HepG2 (cell line): Measurements from ENCODE around the gene NAALADL1. TPM values are rescaled to one million over a fixed set of nuclear protein-coding genes. Genes with fewer than 3 reads are reported as not detected.

Experiments used
- BRCA1 ChIP-seq: sonication (generic); formaldehyde crosslinking; IDR thresholded peaks from 2 replicates; pipeline ENCODE4 v1.4.0; 2020; ENCODE audit warnings: missing genetic modification reagents
- DR1 ChIP-seq: sonication (generic); formaldehyde crosslinking; IDR thresholded peaks from 2 replicates; pipeline ENCODE4 v1.8.0; 2021; ENCODE audit warnings: mild to moderate bottlenecking, missing genetic modification reagents, inconsistent platforms
- DZIP1 ChIP-seq: sonication (generic); formaldehyde crosslinking; IDR thresholded peaks from 2 replicates; pipeline ENCODE4 v1.5.0; 2020; ENCODE audit warnings: mild to moderate bottlenecking, missing genetic modification reagents
- HDAC1 ChIP-seq: sonication (generic); formaldehyde crosslinking; IDR thresholded peaks from 2 replicates; pipeline ENCODE4 v1.5.1; 2020; ENCODE audit warnings: mild to moderate bottlenecking, missing genetic modification reagents
- NONO ChIP-seq, 2 experiments: fragments of 450-650 bp in 1 of 2; sonication (generic) in 1 of 2; formaldehyde crosslinking in 1 of 2; IDR thresholded peaks in 1 of 2; conservative IDR thresholded peaks in 1 of 2; 2 replicates each; pipeline versions ENCODE4 v1.6.1 to v1.8.0; 2017 to 2022; ENCODE audit warnings: mild to moderate bottlenecking in 1 of 2, missing genetic modification reagents in 1 of 2, moderate library complexity in 1 of 2
- POLR2A ChIP-seq, 2 experiments: IDR thresholded peaks; 2 replicates each; pipeline ENCODE4 v1.6.1; 2011; ENCODE audit warnings: low read depth in 2 of 2, low read length in 2 of 2, mild to moderate bottlenecking in 1 of 2, moderate library complexity in 1 of 2; ENCODE audit not compliant: insufficient read depth in 1 of 2
- POLR2AphosphoS2 ChIP-seq: IDR thresholded peaks from 2 replicates; pipeline ENCODE4 v1.6.1; 2011; ENCODE audit warnings: low read depth, low read length, improper control_type of control experiment
- ZFP41 ChIP-seq: sonication (generic); formaldehyde crosslinking; IDR thresholded peaks from 2 replicates; pipeline ENCODE4 v1.4.0; 2020; ENCODE audit warnings: mild to moderate bottlenecking, missing genetic modification reagents, borderline replicate concordance
- ZFX ChIP-seq: sonication (generic); formaldehyde crosslinking; IDR thresholded peaks from 2 replicates; pipeline ENCODE4 v1.4.0; 2020; ENCODE audit warnings: mild to moderate bottlenecking, low read depth, missing genetic modification reagents, moderate library complexity
- ZNF207 ChIP-seq: fragments of 450-650 bp; IDR thresholded peaks from 2 replicates; pipeline ENCODE4 v1.6.1; 2016; ENCODE audit warnings: antibody characterized with exemption, borderline replicate concordance
- ZNF329 ChIP-seq: sonication (generic); formaldehyde crosslinking; IDR thresholded peaks from 2 replicates; pipeline ENCODE4 v1.9.0; 2021; ENCODE audit warnings: low read depth, mild to moderate bottlenecking, missing genetic modification reagents
- ZNF746 ChIP-seq: sonication (generic); formaldehyde crosslinking; IDR thresholded peaks from 2 replicates; pipeline ENCODE4 v1.8.0; 2022; ENCODE audit warnings: mild to moderate bottlenecking, missing genetic modification reagents
- ZNF747 ChIP-seq: sonication (generic); formaldehyde crosslinking; IDR thresholded peaks from 2 replicates; pipeline ENCODE4 v1.8.1; 2023; ENCODE audit warnings: missing genetic modification reagents, mild to moderate bottlenecking, borderline replicate concordance
- ZNF773 ChIP-seq: sonication (generic); formaldehyde crosslinking; IDR thresholded peaks from 2 replicates; pipeline ENCODE4 v1.4.0; 2020; ENCODE audit warnings: missing genetic modification reagents, borderline replicate concordance
- ZNF776 ChIP-seq: sonication (generic); formaldehyde crosslinking; IDR thresholded peaks from 2 replicates; pipeline ENCODE4 v1.4.0; 2020; ENCODE audit warnings: mild to moderate bottlenecking, missing genetic modification reagents
- ZNF784 ChIP-seq: sonication (generic); formaldehyde crosslinking; IDR thresholded peaks from 2 replicates; pipeline ENCODE4 v1.5.1; 2020; ENCODE audit warnings: missing genetic modification reagents, mild to moderate bottlenecking, borderline replicate concordance
- polyA plus RNA-seq, 8 experiments: library from polyadenylated mRNA; depleted of rRNA in 3 of 8; stranded (reverse) in 7 of 8; unstranded in 1 of 8; fragments of >200 nt; fragmentation: Illumina TruSeq in 4 of 8; extraction: Trizol in 4 of 8; gene quantifications; 2 replicates each; pipeline versions ENCODE4 v1.2.1 to v1.2.3, GENCODE V29; 2011 to 2016; ENCODE audit warnings: low read depth in 4 of 8, missing spikeins in 1 of 8, mixed read lengths in 1 of 8; ENCODE audit not compliant: insufficient read depth in 1 of 8
- total RNA-seq, 5 experiments: library from RNA; depleted of rRNA; stranded (reverse); fragments of >200 nt; fragmentation: Illumina TruSeq; extraction: Trizol; gene quantifications; 2 replicates each; pipeline ENCODE4 v1.2.3, GENCODE V29; 2016; ENCODE audit warnings: low read depth in 1 of 5

The NAALADL1 gene
- total and polyA plus RNA-seq, 2 of the 13 experiments (the other 11 are each of a cell fraction or from before 2014, with no cell fraction given) = 9.3 to 33.9 TPM

- TF ChIP-seq ZNF746 (CRISPR knock-in tag) = no peak
- TF ChIP-seq ZNF784 (CRISPR knock-in tag) = no peak
- TF ChIP-seq ZNF747 (CRISPR knock-in tag) = no peak
- TF ChIP-seq ZNF776 (CRISPR knock-in tag) = 0 out of 2 replicates have a peak, but pooled peaks have one; percentile 34
- TF ChIP-seq ZNF329 (CRISPR knock-in tag) = 0 out of 2 replicates have a peak, but pooled peaks have one; percentile 29
- TF ChIP-seq DR1 (CRISPR knock-in tag) = no peak; the same call in 1 of the 2 replicates
- TF ChIP-seq DZIP1 (CRISPR knock-in tag) = 0 out of 2 replicates have a peak, but pooled peaks have one; percentile 12
- no peak for TF ChIP-seq ZNF773 (CRISPR knock-in tag)
- TF ChIP-seq BRCA1 (CRISPR knock-in tag) = no peak
- TF ChIP-seq POLR2AphosphoS2 = no peak
- 0 out of 4 replicates have a peak, but pooled peaks of 1 of the 2 experiments have one; percentile 7 for TF ChIP-seq POLR2A (IDR thresholded peaks at IDR 0.05; ENCODE audit: insufficient read depth in 1 of 2, low read depth in 2 of 2, low read length in 2 of 2)
- no peak for TF ChIP-seq ZNF207
- TF ChIP-seq ZFP41 = no peak
- TF ChIP-seq ZFX (CRISPR knock-in tag) = no peak
- TF ChIP-seq NONO (IDR thresholded peaks at IDR 0.05) = no peak
- TF ChIP-seq NONO (CRISPR knock-in tag; conservative IDR thresholded peaks at IDR 0.05) = no peak
- TF ChIP-seq HDAC1 (CRISPR knock-in tag) = peak; percentile 12; the same call in 1 of the 2 replicates
Measured at GRCh38 chr11:65066805-65067291, 8.5 kb upstream of the NAALADL1 start (continued).
